Epithelial cell of prostate (primary cell): ENCODE measurements around the gene KRTAP23-1.

Experiments used
- DNase-seq: peaks from one replicate; pipeline ENCODE4 v3.0.0-alpha.2; 2011; ENCODE audit warnings: low read depth, low spot score
- H3K27ac ChIP-seq: fragments of 450-650 bp; 2 replicates; pipeline ENCODE4 v1.5.1; 2017; ENCODE audit warnings: mild to moderate bottlenecking

KRTAP23-1 gene

GRCh38 chr21:30320215-30320614, 28.2 kb downstream of the KRTAP23-1 start, which contains the start of gene KRTAP26-1:
KRTAP26-1 (minus strand) TSS chr21:30320315; CDS start chr21:30320035, 280 bp downstream.
- H3K27ac ChIP-seq, result no peak within 1 kb of the TSS
- DNase-seq, result no peak

- H3K27ac ChIP-seq, result no peak overlapping the region
Observed at GRCh38 chr21:30315701-30316100, 32.7 kb downstream of the KRTAP23-1 start.

GRCh38 chr21:30306884-30307283, 41.5 kb downstream of the KRTAP23-1 start:
- DNase-seq, result no peak
- H3K27ac ChIP-seq, result no peak overlapping the region

More at GRCh38 chr21:30315701-30316100, 32.7 kb downstream of the KRTAP23-1 start:
- no peak for DNase-seq

- DNase-seq, result no peak
- no peak overlapping the region for H3K27ac ChIP-seq
Observed at GRCh38 chr21:30305136-30305535, 43.3 kb downstream of the KRTAP23-1 start.
